ENCODE data around the gene FKRP. TPM values are rescaled to one million over a fixed set of nuclear protein-coding genes. Genes with fewer than 3 reads are reported as not detected.
A peak's percentile ranks its signal among the peaks of the same experiment; 100 is the strongest.

The FKRP gene
- total RNA-seq, 1 donor from 2014 or later = 14.2 TPM

GRCh38 chr19:46722421-46723022, 23.3 kb upstream of the FKRP start:
- H3K27ac ChIP-seq = peak overlapping the region; percentile 30

GRCh38 chr19:46723023-46723461, 22.8 kb upstream of the FKRP start:
- H3K9me3 ChIP-seq = no peaks in the 10 kb centered on the region
- H3K4me3 ChIP-seq = no peak overlapping the region
- no peak for TF ChIP-seq CTCF (IDR thresholded peaks at IDR 0.05)
- peaks cover 81% of the 10 kb centered on the region for H3K36me3 ChIP-seq
- H3K27ac ChIP-seq = peak overlapping the region; percentile 30
- DNase-seq (no peak), ATAC-seq (peak; percentile 6)
- H3K27me3 ChIP-seq = no peaks in the 10 kb centered on the region
- intact Hi-C loops (cut with DNase I) = no loop called here
- H3K4me1 ChIP-seq = peaks cover 25% of the 10 kb centered on the region

More at GRCh38 chr19:46722421-46723022, 23.3 kb upstream of the FKRP start:
- DNase-seq = peak; percentile 55
- ATAC-seq = no peak
- H3K4me1 ChIP-seq = peaks cover 25% of the 10 kb centered on the region
- intact Hi-C loops (cut with DNase I) = no loop called here
- no peak for TF ChIP-seq CTCF (IDR thresholded peaks at IDR 0.05)
- no peaks in the 10 kb centered on the region for H3K9me3 ChIP-seq
- no peak overlapping the region for H3K4me3 ChIP-seq
- peaks cover 76% of the 10 kb centered on the region for H3K36me3 ChIP-seq
- no peaks in the 10 kb centered on the region for H3K27me3 ChIP-seq

DNA sequence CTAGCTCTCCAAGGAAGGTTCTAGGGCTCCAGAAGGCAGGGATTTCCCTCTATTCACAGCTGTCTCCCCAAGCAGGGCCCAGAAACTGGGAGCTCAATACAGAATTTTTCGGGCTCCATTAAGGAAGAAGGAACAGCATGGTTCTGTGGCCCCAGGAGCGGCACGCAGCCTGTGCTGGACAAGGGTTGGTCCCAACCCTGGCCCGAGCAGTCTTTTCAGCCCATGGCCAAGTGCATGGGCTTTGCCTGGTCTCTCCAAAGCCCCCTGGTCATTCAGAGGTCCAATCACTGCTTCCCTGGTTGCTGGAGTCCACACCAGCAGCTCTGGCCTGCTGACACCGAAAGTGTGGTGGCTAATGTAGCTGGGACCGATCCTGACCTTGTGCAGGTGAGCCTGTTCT, 22.4 kb upstream of the FKRP start:
- Histone ChIP-seq H3K4me1 (peaks cover 25% of the 10 kb centered on the region), H3K9me3 (no peaks in the 10 kb centered on the region), H3K27me3 (no peaks in the 10 kb centered on the region), H3K27ac (peak overlapping the region; percentile 30), H3K4me3 (no peak overlapping the region), H3K36me3 (peaks cover 85% of the 10 kb centered on the region)
- no peak for ATAC-seq
- TF ChIP-seq CTCF (IDR thresholded peaks at IDR 0.05) = no peak
- no peak for DNase-seq
- intact Hi-C loops (cut with DNase I) = no loop called here

DNA sequence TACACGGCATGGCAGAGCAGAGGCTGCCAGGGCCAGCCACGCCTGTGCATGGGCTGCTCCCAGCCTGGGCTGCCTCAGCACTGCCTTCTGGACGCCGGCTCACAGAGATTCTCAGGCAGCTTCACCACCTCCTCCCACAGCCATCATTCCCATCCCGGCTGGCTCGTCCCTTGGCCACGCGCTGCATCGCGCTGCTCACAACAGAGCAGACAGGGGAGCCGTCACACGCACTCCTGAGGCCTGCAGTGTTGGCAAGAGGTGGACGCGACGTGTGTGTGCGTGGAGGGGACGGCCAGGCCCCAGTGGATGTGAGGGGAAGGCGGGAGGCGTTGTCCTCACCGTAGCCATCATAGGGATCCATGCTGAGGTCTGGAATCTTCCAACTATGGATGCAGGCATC, 21.4 kb upstream of the FKRP start:
- DNase-seq (no peak), ATAC-seq (no peak)
- H3K4me3 ChIP-seq = no peak overlapping the region
- no peaks in the 10 kb centered on the region for H3K27me3 ChIP-seq
- intact Hi-C loops (cut with DNase I) = no loop called here
- H3K9me3 ChIP-seq = no peaks in the 10 kb centered on the region
- peaks cover 28% of the 10 kb centered on the region for H3K4me1 ChIP-seq
- peaks cover 93% of the 10 kb centered on the region for H3K36me3 ChIP-seq
- TF ChIP-seq CTCF (IDR thresholded peaks at IDR 0.05) = no peak
- H3K27ac ChIP-seq = no peak overlapping the region

DNA sequence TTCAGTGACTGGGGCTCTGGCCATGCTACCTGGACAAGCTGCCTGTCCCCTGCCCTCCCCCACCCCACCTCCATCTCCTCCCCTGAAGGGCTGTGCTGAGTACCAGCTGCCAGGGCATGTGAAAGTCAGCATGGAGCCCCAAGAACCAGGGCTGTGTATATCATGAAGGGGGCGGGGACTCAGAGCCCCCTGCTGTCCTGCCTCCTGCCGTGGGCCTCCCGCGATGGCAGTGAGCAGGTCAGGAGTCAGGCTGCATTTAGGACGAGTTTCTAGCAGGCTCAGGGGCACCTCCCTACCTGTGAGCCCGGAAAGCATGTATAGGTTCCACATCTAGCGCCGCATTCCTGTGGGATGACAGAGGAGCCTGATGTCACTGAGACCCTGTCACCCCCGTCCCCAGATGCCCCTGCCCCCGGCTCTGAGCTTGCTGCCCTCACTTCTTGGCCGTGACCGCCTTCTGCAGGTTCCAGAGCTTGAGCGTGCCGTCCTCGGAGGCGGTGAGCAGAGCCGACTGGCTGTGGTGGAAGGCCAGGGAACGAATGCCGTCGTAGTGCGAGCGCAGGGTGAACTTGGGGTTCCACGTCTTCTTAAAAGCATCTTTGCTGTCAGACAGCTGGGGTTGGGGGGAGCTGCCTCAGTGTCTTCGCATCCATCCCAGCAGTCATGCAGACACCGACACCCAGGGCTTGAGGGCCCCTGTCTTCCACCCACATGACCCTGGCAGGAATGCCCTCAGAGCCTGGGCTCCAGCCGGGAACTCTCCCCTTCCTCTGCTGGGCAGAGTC, 20.6 kb upstream of the FKRP start:
- peak; percentile 52 for DNase-seq
- H3K36me3 ChIP-seq = peaks cover 98% of the 10 kb centered on the region
- peaks cover 28% of the 10 kb centered on the region for H3K4me1 ChIP-seq
- TF ChIP-seq CTCF (IDR thresholded peaks at IDR 0.05) = no peak
- no peaks in the 10 kb centered on the region for H3K27me3 ChIP-seq
- H3K9me3 ChIP-seq = no peaks in the 10 kb centered on the region
- H3K27ac ChIP-seq = no peak overlapping the region
- ATAC-seq = no peak
- H3K4me3 ChIP-seq = no peak overlapping the region
- intact Hi-C loops (cut with DNase I) = no loop called here

All from upper lobe of right lung (tissue), 1 donor.